Raji (cell line): ENCODE data around the gene EIF3A.

ENCODE experiments used
- POLR2A ChIP-seq: IDR thresholded peaks from 2 replicates; pipeline ENCODE4 v1.6.1; 2011; ENCODE audit warnings: low read depth, low read length, control low read depth; ENCODE audit not compliant: insufficient read depth

EIF3A gene

DNA sequence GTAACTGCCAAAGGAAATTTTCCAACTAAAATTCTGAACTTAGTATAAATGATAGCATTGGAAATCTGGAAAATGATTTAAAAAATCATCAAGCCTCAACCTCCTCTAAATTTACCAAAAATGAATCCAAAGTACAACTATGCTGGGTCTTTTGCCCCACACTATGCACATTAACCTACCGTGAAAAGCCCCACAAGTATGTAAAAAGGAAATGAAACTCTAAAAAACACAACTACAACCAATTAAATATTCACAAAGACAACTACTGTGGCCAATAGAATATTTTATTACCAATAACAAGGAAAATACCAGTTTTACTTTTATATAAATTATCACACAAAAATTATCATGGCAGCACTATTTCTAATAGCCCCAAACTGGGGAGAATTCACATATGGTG is 19.3 kb downstream of the EIF3A start:
- TF ChIP-seq POLR2A = no peak

DNA sequence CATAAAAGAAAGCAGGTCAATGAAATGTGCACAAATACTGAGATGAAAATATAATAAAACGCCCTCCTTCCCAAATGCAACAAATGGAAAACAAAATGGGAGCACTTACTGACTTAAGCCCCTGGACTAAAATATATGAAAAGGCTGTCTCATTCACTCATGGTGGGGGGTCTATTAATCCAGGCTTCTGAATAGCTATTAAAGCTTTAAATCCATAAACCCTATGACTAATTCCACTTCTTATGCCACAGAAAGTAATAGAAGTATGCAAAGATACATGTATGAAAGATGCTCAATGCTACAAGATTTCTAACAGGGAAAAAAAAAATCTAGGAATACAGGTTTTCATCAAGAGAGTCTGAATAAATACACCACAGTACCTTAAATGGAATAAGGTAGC is 20.5 kb downstream of the EIF3A start:
- TF ChIP-seq POLR2A = no peak

DNA sequence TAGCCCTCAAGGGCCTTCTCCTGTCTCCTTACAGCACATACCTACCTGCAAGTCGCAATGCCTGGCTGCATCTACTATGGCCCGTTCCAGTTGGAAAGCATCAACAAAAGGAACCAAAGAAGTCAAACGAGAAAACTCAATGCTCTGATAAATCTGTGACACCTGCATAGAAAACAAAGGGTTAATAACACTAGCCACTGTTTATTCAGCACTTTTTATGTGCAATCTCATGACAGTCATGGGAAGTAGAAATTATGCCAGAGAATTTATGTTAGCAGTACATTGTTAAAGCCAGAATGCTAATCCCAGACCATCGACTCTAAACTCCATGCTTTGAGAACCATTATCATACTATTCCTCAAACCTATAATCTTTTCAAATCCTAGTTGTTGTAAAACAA is 21.1 kb downstream of the EIF3A start:
- TF ChIP-seq POLR2A = no peak

DNA sequence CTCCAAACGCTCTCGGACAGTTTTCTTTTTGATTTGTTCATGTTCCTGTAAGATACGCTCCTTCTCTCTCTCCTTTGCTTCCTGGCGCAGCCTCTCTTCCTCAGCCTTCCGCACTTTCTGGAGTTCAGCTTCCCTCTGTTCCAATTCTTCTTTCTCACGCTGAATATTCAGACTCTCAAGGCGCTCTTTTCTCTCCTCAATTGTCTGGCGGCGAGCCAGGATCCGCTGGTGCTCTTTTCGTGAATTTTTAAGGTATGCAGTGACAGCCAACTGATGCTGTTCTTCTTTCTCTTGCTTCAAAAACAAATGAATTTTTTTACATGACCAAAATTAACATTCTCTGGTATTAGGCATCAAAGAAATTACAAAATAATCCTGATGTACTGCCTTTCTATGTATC is 22.6 kb downstream of the EIF3A start:
- TF ChIP-seq POLR2A = no peak

DNA sequence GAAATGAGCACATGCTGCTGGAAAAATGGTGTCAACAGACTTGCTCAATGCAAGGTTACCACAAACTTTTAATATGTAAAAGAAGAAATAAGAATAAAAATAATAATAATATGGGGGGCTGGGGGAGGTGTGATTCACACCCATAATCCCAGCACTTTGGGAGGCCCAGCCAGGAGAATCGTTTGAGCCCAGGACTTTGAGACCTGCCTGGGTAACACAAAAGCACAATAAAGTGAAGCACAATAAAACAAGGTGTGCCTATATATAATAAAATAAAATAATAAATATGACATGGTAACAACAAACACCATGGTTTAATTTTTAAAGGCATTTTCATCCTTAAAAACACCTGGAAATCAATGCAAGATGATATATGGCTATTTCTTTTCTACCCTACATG is 25.1 kb downstream of the EIF3A start:
- TF ChIP-seq POLR2A = no peak

DNA sequence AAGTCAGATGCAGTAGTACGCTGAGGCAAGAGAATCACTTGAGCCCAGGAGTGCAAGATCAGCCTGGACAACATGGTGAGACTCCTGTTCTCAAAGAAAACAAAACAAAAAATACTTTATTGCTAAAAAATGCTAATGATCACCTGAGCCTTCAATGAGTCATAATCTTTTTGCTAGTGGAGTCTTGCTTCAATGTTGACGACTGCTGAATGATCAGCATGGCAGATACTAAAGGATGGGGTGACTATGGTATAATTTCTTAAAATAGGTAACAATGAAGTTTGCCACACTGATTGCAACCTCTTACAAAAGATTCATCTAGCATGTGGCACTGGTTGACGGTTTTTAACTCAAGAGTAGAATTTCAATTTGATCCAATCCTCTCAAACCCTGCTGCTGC is 28.8 kb downstream of the EIF3A start:
- no peak for TF ChIP-seq POLR2A

DNA sequence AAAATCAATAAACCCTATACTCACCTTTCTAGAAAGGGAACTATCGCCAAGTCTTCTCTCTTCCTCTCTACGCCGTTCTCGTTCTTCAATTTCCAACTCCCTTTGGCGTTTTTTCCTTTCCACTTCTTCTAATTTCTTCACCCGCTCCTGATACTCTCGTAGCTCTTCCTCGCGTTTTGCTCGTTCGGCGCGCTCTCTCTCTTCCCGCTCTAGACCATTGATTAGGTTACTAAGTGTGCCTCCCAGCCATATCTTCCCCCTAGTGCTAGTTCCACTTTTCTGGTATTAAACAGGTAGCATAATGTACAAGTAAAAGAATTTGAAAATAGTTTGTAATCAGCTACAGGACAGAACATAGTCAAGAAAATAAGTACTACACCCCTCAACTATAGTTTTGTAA is 30.8 kb downstream of the EIF3A start:
- no peak for TF ChIP-seq POLR2A

DNA sequence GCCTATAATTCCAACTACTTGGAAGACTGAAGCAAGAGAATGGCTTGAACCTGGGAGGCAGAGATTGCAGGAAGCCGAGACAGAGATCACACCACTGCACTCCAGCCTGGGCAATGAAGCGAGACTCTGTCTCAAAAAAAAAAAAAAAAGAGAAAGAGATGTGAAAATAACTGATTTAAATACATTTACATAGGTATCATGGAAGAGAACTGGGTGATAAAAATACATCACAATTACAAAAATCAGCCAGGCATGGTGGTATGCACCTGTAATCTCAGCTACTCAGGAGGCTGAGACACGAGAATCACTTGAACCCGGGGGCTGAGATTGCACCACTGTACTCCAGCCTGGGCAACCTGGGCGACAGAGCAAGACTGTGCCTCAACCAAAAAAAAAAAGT is 31.3 kb downstream of the EIF3A start:
- TF ChIP-seq POLR2A = no peak

DNA sequence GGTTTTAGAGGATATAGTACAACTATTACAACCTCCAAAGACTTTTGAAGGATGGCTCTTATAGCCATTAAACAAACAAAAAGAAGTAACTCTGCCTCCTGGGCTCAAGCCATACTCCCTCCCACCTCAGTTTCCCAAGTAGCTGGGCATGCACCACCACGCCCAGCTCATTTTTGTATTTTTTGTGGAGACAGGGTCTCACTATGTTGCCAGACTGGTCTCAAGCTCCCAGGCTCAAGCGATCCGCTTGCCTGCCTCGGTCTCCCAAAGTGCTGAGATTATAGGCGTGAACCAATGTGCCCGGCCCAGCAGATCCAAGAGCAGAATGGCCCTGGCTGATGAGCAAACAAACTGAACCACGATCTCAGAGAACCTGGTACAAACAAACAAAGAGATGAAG is 35.1 kb downstream of the EIF3A start:
- no peak for TF ChIP-seq POLR2A

DNA sequence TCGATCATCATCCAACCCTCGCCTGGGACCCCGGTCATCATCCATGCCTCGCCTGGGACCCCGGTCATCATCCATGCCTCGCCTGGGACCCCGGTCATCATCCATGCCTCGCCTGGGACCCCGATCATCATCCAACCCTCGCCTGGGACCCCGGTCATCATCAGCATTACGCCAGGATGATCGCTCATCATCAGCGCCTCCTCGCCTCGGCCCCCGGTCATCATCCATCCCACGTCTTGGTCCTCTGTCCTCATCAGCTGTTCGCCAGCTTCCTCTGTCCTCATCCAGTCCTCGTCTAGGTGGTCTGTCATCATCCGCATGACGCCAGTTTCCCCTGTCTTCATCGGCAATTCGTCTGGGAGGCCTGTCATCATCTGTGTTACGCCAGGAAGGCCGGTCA is 38.4 kb downstream of the EIF3A start:
- no peak for TF ChIP-seq POLR2A

DNA sequence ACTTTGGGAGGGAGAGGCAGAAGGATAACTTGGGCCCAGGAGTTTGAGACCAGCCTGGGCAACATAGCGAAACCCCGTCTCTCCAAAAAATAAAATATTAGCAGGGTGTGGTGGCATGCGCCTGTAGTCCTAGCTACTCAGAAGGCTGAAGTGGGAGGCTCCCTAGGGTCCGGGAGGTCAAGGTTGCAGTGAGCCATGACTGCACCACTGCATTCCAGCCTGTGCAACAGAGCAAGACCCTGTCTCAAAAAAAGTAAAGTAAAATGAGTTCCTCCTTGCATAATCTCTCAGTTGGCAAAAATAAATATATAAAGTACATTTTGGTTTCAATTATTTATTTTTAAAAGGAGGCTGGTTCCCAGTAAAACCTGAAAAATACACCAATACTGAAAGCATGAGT is 39.3 kb downstream of the EIF3A start:
- TF ChIP-seq POLR2A = no peak

DNA sequence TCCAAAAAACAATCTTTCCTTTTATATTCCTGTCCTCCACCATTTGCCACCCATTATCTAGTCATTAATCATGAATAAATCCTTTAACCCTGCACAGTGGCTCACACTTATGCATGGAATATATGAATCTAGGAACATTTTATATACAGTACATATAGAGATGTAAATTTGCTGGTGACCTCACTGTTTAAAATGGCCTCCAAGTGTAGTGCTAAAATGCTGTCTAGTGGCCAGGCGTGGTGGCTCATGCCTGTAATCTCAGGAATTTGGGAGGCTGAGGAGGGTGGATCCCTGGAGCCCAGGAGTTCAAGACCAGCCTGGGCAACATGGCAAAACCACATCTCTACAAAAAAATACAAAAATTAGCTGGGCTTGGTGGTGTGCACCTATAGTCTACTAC is 41.5 kb downstream of the EIF3A start:
- no peak for TF ChIP-seq POLR2A

DNA sequence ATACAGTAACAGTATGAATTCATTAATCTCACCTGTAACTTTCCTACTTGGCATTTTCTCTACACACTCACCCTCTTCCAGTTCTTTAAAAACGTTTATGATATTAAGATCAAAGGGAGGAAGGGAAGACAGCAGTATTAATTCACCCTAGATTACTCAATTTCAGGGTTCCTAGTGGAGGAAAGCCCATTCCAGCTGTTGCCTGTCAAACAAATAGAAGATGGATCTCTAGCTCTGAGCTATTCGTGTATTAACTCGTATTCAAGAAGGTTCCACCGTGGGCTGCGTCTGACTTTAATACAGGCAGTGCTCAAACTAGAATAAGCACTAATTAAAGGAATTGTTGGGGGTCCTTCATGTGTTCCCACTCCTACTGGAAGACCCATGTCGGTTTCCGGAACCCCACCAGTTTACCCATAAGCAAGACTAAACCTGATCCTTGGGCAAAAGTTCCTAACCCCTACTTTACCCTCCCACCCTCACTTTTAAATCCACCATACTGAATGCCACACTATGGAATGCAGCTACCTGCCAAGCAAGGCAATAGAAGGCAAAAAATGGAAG is 49.0 kb downstream of the EIF3A start:
- TF ChIP-seq POLR2A = no peak

DNA sequence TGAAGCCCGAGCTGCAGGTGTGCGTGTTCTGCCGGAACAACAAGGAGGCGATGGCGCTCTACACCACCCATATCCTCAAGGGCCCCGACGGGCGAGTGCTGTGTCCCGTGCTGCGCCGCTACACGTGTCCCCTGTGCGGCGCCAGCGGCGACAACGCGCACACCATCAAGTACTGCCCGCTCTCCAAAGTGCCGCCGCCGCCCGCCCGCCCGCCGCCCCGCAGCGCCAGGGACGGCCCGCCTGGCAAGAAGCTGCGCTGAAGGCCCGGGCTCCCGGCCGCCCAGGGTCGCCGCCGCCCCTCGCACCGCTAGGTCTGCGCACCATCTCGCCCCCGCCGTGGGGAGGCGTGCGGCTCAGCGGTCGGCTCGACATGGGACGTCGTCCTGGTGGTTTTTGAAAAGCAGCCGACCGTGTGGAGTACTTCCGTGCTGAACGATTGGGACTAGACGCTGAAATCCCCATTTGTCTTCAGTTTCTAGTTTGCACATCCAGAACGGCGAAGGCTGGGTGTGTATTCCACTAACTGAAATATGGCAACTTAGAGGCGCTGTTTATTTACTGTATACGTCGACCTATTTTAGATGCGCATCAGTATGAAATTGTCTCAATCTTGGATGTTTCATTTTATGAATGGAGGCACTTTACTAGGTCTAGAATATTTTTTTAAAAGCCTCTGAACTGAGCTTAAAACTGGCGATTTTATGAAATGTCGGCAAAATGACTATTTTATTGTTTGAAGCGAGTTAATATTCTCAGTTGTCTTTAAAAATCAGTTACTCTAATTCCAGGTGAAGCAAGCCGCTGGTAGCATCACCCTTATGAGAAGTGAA is 50.0 kb downstream of the EIF3A start:
- TF ChIP-seq POLR2A = no peak

DNA sequence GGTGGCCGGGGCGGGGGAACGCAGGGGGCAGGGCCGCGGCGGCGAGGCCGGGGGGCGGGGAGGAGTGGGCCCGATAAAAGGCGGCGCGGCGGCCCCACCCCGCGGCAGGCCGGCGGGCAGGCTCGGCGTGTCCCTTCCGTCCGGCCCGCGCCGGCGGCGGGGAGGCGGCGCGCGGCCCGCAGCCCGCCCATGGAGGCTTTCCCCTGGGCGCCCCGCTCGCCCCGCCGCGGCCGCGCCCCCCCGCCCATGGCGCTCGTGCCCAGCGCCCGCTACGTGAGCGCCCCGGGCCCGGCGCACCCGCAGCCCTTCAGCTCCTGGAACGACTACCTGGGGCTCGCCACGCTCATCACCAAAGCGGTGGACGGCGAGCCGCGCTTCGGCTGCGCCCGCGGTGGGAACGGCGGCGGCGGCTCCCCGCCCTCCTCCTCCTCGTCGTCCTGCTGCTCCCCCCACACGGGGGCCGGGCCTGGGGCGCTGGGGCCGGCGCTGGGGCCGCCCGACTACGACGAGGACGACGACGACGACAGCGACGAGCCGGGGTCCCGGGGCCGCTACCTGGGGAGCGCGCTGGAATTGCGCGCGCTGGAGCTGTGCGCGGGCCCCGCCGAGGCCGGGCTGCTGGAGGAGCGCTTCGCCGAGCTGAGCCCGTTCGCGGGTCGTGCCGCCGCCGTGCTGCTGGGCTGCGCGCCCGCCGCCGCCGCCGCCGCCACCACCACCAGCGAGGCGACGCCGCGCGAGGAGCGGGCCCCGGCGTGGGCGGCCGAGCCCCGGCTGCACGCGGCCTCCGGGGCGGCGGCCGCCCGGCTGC is 50.8 kb downstream of the EIF3A start, which contains the start of gene NANOS1:
NANOS1 (plus strand) TSS at position 102 of the 808 bp plus-strand sequence; CDS start at position 190, 88 bp downstream.
- TF ChIP-seq POLR2A = 0 out of 2 replicates have a peak, but pooled peaks have one; percentile 31
